ENCODE results near the gene SH2D3A.
"Not testable (repeated sequence)": the region's sequence is repeated elsewhere in the genome, so short reads cannot be mapped to it uniquely, and the experiment has no call there.

The SH2D3A gene

DNA sequence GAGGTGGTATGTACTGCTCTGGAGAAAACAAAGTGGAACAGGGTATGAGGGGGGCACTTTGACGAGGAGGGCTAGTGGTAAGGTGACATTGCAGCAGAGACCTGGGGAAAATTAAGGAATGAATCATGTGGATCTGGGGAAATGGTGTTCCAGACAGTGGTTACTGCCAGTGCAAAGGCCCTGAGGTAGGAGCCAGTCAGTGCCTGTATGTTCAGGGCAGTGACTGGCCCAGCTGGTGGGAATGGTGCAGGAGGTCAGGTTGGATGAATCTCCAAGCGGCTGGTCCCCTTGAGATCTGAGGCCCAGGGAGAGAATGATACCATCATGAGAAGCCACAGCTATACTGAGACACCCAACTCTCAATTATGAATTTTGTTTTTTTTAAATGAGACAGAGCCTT, 10.2 kb upstream of the SH2D3A start:
- peak overlapping the region; percentile 67 for H3K27ac ChIP-seq
- H3K4me3 ChIP-seq (ENCODE audit: low read depth in 1 of 2, low read length in 1 of 2), result no peak overlapping the region
- H3K36me3 ChIP-seq, result peaks cover 43% of the 10 kb centered on the region
- no peaks in the 10 kb centered on the region for H3K27me3 ChIP-seq
- peaks cover 52 to 54% of the 10 kb centered on the region in 2 experiments for H3K4me1 ChIP-seq (ENCODE audit: control insufficient read depth in 1 of 2, insufficient read depth in 1 of 2, low read depth in 1 of 2, low read length in 1 of 2)
- H3K9me3 ChIP-seq, result no peaks in the 10 kb centered on the region
- no peak for TF ChIP-seq CTCF (IDR thresholded peaks at IDR 0.05)

GRCh38 chr19:6776999-6777398, 9.8 kb upstream of the SH2D3A start:
- no peaks in the 10 kb centered on the region for H3K27me3 ChIP-seq
- peaks cover 56 to 57% of the 10 kb centered on the region in 2 experiments for H3K4me1 ChIP-seq (ENCODE audit: control insufficient read depth in 1 of 2, insufficient read depth in 1 of 2, low read depth in 1 of 2, low read length in 1 of 2)
- no peak for TF ChIP-seq CTCF (IDR thresholded peaks at IDR 0.05)
- H3K9me3 ChIP-seq, result no peaks in the 10 kb centered on the region
- H3K36me3 ChIP-seq, result peaks cover 38% of the 10 kb centered on the region
- no peak overlapping the region for H3K4me3 ChIP-seq (ENCODE audit: low read depth in 1 of 2, low read length in 1 of 2)
- H3K27ac ChIP-seq, result peak overlapping the region; percentile 67

DNA sequence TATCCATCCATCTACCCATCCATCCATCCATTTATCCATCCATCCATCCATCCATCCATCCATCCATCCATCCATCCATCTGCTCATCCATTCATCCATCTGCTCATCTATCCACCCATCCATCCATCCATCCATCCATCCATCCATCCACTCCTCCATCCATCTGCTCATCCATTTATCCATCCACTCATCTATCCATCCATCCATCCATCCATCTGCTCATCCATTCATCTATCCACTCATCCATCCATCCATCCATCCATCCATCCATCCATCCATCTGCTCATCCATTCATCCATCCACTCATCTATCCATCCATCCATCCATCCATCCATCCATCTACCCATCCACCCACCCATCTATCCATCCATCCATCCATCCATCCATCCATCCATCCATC, 8.8 kb upstream of the SH2D3A start:
- H3K4me3 ChIP-seq (ENCODE audit: low read depth in 1 of 2, low read length in 1 of 2); H3K9me3 ChIP-seq; H3K27ac ChIP-seq; H3K27me3 ChIP-seq: not testable (repeated sequence)
- H3K36me3 ChIP-seq, result peaks cover 31% of the 10 kb centered on the region
- peaks cover 56 to 58% of the 10 kb centered on the region in 2 experiments for H3K4me1 ChIP-seq (ENCODE audit: control insufficient read depth in 1 of 2, insufficient read depth in 1 of 2, low read depth in 1 of 2, low read length in 1 of 2)

DNA sequence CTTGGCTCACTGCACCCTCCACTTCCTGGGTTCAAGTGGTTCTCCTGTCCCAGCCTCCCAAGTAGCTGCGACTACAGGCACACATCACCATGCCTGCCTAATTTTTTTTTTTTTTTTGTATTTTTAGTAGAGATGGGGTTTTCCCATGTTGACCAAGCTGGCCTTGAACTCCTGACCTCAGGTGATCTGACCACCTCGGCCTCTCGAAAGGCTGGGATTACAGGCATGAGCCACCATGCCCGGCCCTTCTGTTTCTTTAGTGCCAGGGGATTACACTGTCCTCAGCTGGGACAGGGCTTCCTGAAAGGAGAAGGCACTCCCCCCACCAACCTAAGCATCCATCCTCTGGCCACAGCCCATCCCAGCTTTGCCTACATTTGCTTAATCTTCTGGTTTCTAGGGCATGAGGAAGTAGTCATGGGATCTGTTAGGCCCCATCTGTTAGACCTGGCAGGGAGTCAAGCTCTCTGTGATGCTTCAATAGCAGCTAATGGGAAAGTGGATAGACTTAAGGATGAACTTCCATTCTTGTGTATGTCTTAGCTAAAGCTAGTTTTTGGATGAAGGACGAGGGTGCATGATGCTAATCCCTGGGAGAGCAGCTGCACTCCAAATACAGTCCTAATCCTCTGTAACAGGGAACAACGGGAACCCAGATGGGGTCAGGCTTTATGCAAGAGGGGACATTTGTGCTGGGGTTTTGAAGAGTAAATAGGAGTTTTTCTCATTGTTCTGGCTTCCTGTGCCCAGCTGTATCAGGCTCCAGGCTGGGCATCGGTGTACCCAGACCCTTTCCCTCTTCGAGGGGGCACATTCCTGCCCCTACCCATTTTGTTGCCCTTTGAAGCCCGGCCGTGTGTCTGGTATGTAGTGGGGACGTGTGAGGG, 7.8 kb upstream of the SH2D3A start:
- H3K27ac ChIP-seq, result peak overlapping the region; percentile 95
- H3K4me1 ChIP-seq (ENCODE audit: control insufficient read depth in 1 of 2, insufficient read depth in 1 of 2, low read depth in 1 of 2, low read length in 1 of 2), result peaks cover 58 to 62% of the 10 kb centered on the region in 2 experiments
- no peaks in the 10 kb centered on the region for H3K9me3 ChIP-seq
- H3K36me3 ChIP-seq, result peaks cover 25% of the 10 kb centered on the region
- peak overlapping the region; percentile 99 to 100 for H3K4me3 ChIP-seq (ENCODE audit: low read depth in 1 of 2, low read length in 1 of 2)
- no peaks in the 10 kb centered on the region for H3K27me3 ChIP-seq
- no peak for TF ChIP-seq CTCF (IDR thresholded peaks at IDR 0.05)

GRCh38 chr19:6773323-6773931, 6.2 kb upstream of the SH2D3A start:
- H3K27ac ChIP-seq, result peak overlapping the region; percentile 95
- no peaks in the 10 kb centered on the region for H3K27me3 ChIP-seq
- peaks cover 68 to 75% of the 10 kb centered on the region in 2 experiments for H3K4me1 ChIP-seq (ENCODE audit: control insufficient read depth in 1 of 2, insufficient read depth in 1 of 2, low read depth in 1 of 2, low read length in 1 of 2)
- peak overlapping the region; percentile 99 to 100 for H3K4me3 ChIP-seq (ENCODE audit: low read depth in 1 of 2, low read length in 1 of 2)
- TF ChIP-seq CTCF (IDR thresholded peaks at IDR 0.05), result no peak
- H3K9me3 ChIP-seq, result no peaks in the 10 kb centered on the region
- peaks cover 25% of the 10 kb centered on the region for H3K36me3 ChIP-seq

- no peaks in the 10 kb centered on the region for H3K9me3 ChIP-seq
- peak overlapping the region; percentile 99 to 100 for H3K4me3 ChIP-seq (ENCODE audit: low read depth in 1 of 2, low read length in 1 of 2)
- H3K4me1 ChIP-seq (ENCODE audit: control insufficient read depth in 1 of 2, insufficient read depth in 1 of 2, low read depth in 1 of 2, low read length in 1 of 2), result peaks cover 68 to 75% of the 10 kb centered on the region in 2 experiments
- H3K36me3 ChIP-seq, result peaks cover 22% of the 10 kb centered on the region
- H3K27me3 ChIP-seq, result no peaks in the 10 kb centered on the region
- peak overlapping the region; percentile 95 for H3K27ac ChIP-seq
- no peak for TF ChIP-seq CTCF (IDR thresholded peaks at IDR 0.05)
Measured at GRCh38 chr19:6772866-6773322, 5.7 kb upstream of the SH2D3A start.

Data from neutrophil (primary cell).